ENCODE results near the gene SMARCD1.
"Not testable (repeated sequence)": the region's sequence is repeated elsewhere in the genome, so short reads cannot be mapped to it uniquely, and the experiment has no call there.

SMARCD1 gene

GRCh38 chr12:50072198-50072907, 12.8 kb upstream of the SMARCD1 start:
- in situ Hi-C loops (cut with MboI; ENCODE audit: low sequenced_read_pairs) = loop anchor here (10.0 to 25.0 kb wide), 2 partner anchors 102 to 110 kb away; partner anchors contain the start of genes AQP2, AQP5 and AQP6

- in situ Hi-C loops (cut with MboI; ENCODE audit: low sequenced_read_pairs) = loop anchor here (10.0 to 25.0 kb wide), 2 partner anchors 102 to 111 kb away; partner anchors contain the start of genes AQP2, AQP5 and AQP6
These were observed 11.9 kb upstream of the SMARCD1 start for GRCh38 chr12:50073206-50073605.

GRCh38 chr12:50073712-50074111, 11.4 kb upstream of the SMARCD1 start:
- in situ Hi-C loops (cut with MboI; ENCODE audit: low sequenced_read_pairs) = loop anchor here (10.0 to 25.0 kb wide), 2 partner anchors 101 to 111 kb away; partner anchors contain the start of genes AQP2, AQP5 and AQP6

- in situ Hi-C loops (cut with MboI; ENCODE audit: low sequenced_read_pairs) = loop anchor here (10.0 to 25.0 kb wide), 2 partner anchors 100 to 113 kb away; partner anchors contain the start of genes AQP2, AQP5 and AQP6
These were observed 10.0 kb upstream of the SMARCD1 start for GRCh38 chr12:50074936-50075807.

- in situ Hi-C loops (cut with MboI; ENCODE audit: low sequenced_read_pairs) = loop anchor here (10.0 kb wide), 1 partner anchor 99 kb away; no protein-coding TSS in a partner anchor
These were observed 9.4 kb upstream of the SMARCD1 start for GRCh38 chr12:50075808-50076170.

- in situ Hi-C loops (cut with MboI; ENCODE audit: low sequenced_read_pairs) = loop anchor here (10.0 kb wide), 1 partner anchor 98 kb away; no protein-coding TSS in a partner anchor
These were observed 8.0 kb upstream of the SMARCD1 start for GRCh38 chr12:50077099-50077498.

- in situ Hi-C loops (cut with MboI; ENCODE audit: low sequenced_read_pairs) = loop anchor here (10.0 kb wide), 1 partner anchor 97 kb away; no protein-coding TSS in a partner anchor
These were observed 6.9 kb upstream of the SMARCD1 start for GRCh38 chr12:50078281-50078680.

GRCh38 chr12:50079771-50080170, 5.4 kb upstream of the SMARCD1 start:
- in situ Hi-C loops (cut with MboI; ENCODE audit: low sequenced_read_pairs) = loop anchor here (10.0 kb wide), 1 partner anchor 95 kb away; no protein-coding TSS in a partner anchor

GRCh38 chr12:50081096-50081808, 3.9 kb upstream of the SMARCD1 start:
- in situ Hi-C loops (cut with MboI; ENCODE audit: low sequenced_read_pairs) = no loop called here

- in situ Hi-C loops (cut with MboI; ENCODE audit: low sequenced_read_pairs) = no loop called here
These were observed 2.5 kb upstream of the SMARCD1 start for GRCh38 chr12:50082644-50083043.

GRCh38 chr12:50083301-50083700, 1.8 kb upstream of the SMARCD1 start:
- in situ Hi-C loops (cut with MboI; ENCODE audit: low sequenced_read_pairs) = no loop called here

GRCh38 chr12:50084409-50084774, 750 bp upstream of the SMARCD1 start:
- in situ Hi-C loops (cut with MboI; ENCODE audit: low sequenced_read_pairs) = not testable (repeated sequence)

GRCh38 chr12:50085615-50086072, 502 bp downstream of the SMARCD1 start:
- in situ Hi-C loops (cut with MboI; ENCODE audit: low sequenced_read_pairs) = no loop called here

- in situ Hi-C loops (cut with MboI; ENCODE audit: low sequenced_read_pairs) = no loop called here
These were observed 1.0 kb downstream of the SMARCD1 start for GRCh38 chr12:50086148-50086547.

- in situ Hi-C loops (cut with MboI; ENCODE audit: low sequenced_read_pairs) = no loop called here
These were observed 2.0 kb downstream of the SMARCD1 start for GRCh38 chr12:50087151-50087550.

- in situ Hi-C loops (cut with MboI; ENCODE audit: low sequenced_read_pairs) = no loop called here
These were observed 2.9 kb downstream of the SMARCD1 start for GRCh38 chr12:50087995-50088394.

- in situ Hi-C loops (cut with MboI; ENCODE audit: low sequenced_read_pairs) = no loop called here
These were observed 3.6 kb downstream of the SMARCD1 start for GRCh38 chr12:50088577-50089335.

GRCh38 chr12:50089730-50090129, 4.6 kb downstream of the SMARCD1 start:
- in situ Hi-C loops (cut with MboI; ENCODE audit: low sequenced_read_pairs) = no loop called here

- in situ Hi-C loops (cut with MboI; ENCODE audit: low sequenced_read_pairs) = no loop called here
These were observed 5.2 kb downstream of the SMARCD1 start for GRCh38 chr12:50090391-50090790.

GRCh38 chr12:50097952-50098351, 12.8 kb downstream of the SMARCD1 start:
- in situ Hi-C loops (cut with MboI; ENCODE audit: low sequenced_read_pairs) = no loop called here
